Gastroesophageal sphincter (tissue), 3 donors: ENCODE results near the gene RCSD1.

Experiments
- CTCF ChIP-seq, 4 experiments: fragments of 200-600 bp in 2 of 4; fragments of 450-650 bp in 2 of 4; sonication (generic) in 1 of 4; IDR thresholded peaks; one replicate each; pipeline ENCODE4 v1.5.1; 2017 to 2019; ENCODE audit warnings: antibody characterized with exemption in 4 of 4, mild to moderate bottlenecking in 2 of 4, moderate library complexity in 2 of 4
- POLR2A ChIP-seq, 2 donors: fragments of 450-650 bp; IDR thresholded peaks; one replicate each; pipeline ENCODE4 v1.6.1; 2017; ENCODE audit warnings: antibody characterized with exemption in 2 of 2, mild to moderate bottlenecking in 2 of 2, moderate library complexity in 1 of 2
- POLR2AphosphoS5 ChIP-seq: sonication (generic); formaldehyde crosslinking; IDR thresholded peaks from one replicate; pipeline ENCODE4 v1.6.1; 2017; ENCODE audit warnings: antibody characterized with exemption

GRCh38 chr1:167687919-167688519 is 58.0 kb downstream of the RCSD1 start:
- TF ChIP-seq CTCF (IDR thresholded peaks at IDR 0.05) (peak; percentile 90 to 97 (median 93)), POLR2A (IDR thresholded peaks at IDR 0.05) (no peak), POLR2AphosphoS5 (no peak)
